Suppressor macrophage (primary cell): ENCODE measurements around the gene CLIP2.
"Not testable (repeated sequence)": the region's sequence is repeated elsewhere in the genome, so short reads cannot be mapped to it uniquely, and the experiment has no call there.

Source experiments
- DNase-seq, 4 experiments: peaks; one replicate each; pipeline ENCODE4 v3.0.0-alpha.2; 2020 to 2022

The CLIP2 gene

GRCh38 chr7:74405899-74406512 is 116.8 kb downstream of the CLIP2 start:
- no peak for DNase-seq

GRCh38 chr7:74407958-74408357 is 118.8 kb downstream of the CLIP2 start:
- no peak for DNase-seq

GRCh38 chr7:74409571-74409970 is 120.4 kb downstream of the CLIP2 start:
- no peak for DNase-seq

- no peak for DNase-seq
Measured at GRCh38 chr7:74410772-74411171, 121.6 kb downstream of the CLIP2 start.

- DNase-seq: not testable (repeated sequence)
Measured at GRCh38 chr7:74411571-74411970, 122.4 kb downstream of the CLIP2 start.

GRCh38 chr7:74412056-74412455 is 122.8 kb downstream of the CLIP2 start:
- DNase-seq: peak in 3 of 4 experiments; percentile 10 to 18 (median 18)

GRCh38 chr7:74412603-74413002 is 123.4 kb downstream of the CLIP2 start:
- DNase-seq: peak in 2 of 4 experiments; percentile 11 to 22

GRCh38 chr7:74414595-74415333 is 125.6 kb downstream of the CLIP2 start:
- DNase-seq: not testable (repeated sequence)

- DNase-seq: peak; percentile 70 to 79 (median 75)
Measured at GRCh38 chr7:74417419-74417971, 128.3 kb downstream of the CLIP2 start.

GRCh38 chr7:74418076-74418475 is 128.9 kb downstream of the CLIP2 start:
- DNase-seq: no peak

- DNase-seq: no peak
Measured at GRCh38 chr7:74418538-74418937, 129.3 kb downstream of the CLIP2 start.

GRCh38 chr7:74419232-74419631 is 130.0 kb downstream of the CLIP2 start:
- DNase-seq: not testable (repeated sequence)

- no peak for DNase-seq
Measured at GRCh38 chr7:74420006-74420405, 130.8 kb downstream of the CLIP2 start.

- no peak for DNase-seq
Measured at GRCh38 chr7:74424291-74424880, 135.2 kb downstream of the CLIP2 start.

GRCh38 chr7:74428023-74428422 is 138.8 kb downstream of the CLIP2 start:
- no peak for DNase-seq

- DNase-seq: no peak
Measured at GRCh38 chr7:74429153-74429747, 140.0 kb downstream of the CLIP2 start.

- not testable (repeated sequence) for DNase-seq
Measured at GRCh38 chr7:74430409-74430808, 141.2 kb downstream of the CLIP2 start.

GRCh38 chr7:74430961-74431466 is 141.8 kb downstream of the CLIP2 start:
- no peak for DNase-seq

GRCh38 chr7:74437291-74437571 is 148.0 kb downstream of the CLIP2 start:
- DNase-seq: not testable (repeated sequence)

- DNase-seq: no peak
Measured at GRCh38 chr7:74438327-74438726, 149.1 kb downstream of the CLIP2 start.

GRCh38 chr7:74439541-74439940 is 150.3 kb downstream of the CLIP2 start:
- DNase-seq: no peak

- not testable (repeated sequence) for DNase-seq
Measured at GRCh38 chr7:74440143-74440542, 150.9 kb downstream of the CLIP2 start.

GRCh38 chr7:74441801-74442200 is 152.6 kb downstream of the CLIP2 start:
- DNase-seq: no peak
